KMS-11 (cell line): ENCODE measurements around the gene LRIF1.
"Not testable (repeated sequence)": the region's sequence is repeated elsewhere in the genome, so short reads cannot be mapped to it uniquely, and the experiment has no call there.

ENCODE experiments used
- H2AFZ ChIP-seq: fragments of 200-600 bp; sonication (generic); 2 replicates; pipeline ENCODE4 v1.6.1; 2016; ENCODE audit warnings: antibody characterized with exemption, mixed run types, low read depth
- H3K27ac ChIP-seq: fragments of 200-600 bp; sonication (generic); 2 replicates; pipeline ENCODE4 v1.6.1; 2016; ENCODE audit warnings: mild to moderate bottlenecking, mixed run types
- H3K27me3 ChIP-seq: fragments of 200-600 bp; sonication (generic); 2 replicates; pipeline ENCODE4 v1.6.1; 2017; ENCODE audit warnings: mild to moderate bottlenecking, low read depth, mixed run types, moderate library complexity; ENCODE audit not compliant: insufficient read depth
- H3K36me3 ChIP-seq: fragments of 200-600 bp; sonication (generic); 2 replicates; pipeline ENCODE4 v1.6.1; 2017; ENCODE audit warnings: mild to moderate bottlenecking, mixed run types; ENCODE audit not compliant: insufficient read depth
- H3K4me1 ChIP-seq: fragments of 200-600 bp; sonication (generic); 2 replicates; pipeline ENCODE4 v1.6.1; 2016; ENCODE audit warnings: mild to moderate bottlenecking, low read depth, mixed run types; ENCODE audit not compliant: poor library complexity, severe bottlenecking
- H3K4me2 ChIP-seq: fragments of 200-600 bp; sonication (generic); 2 replicates; pipeline ENCODE4 v1.7.0; 2016; ENCODE audit warnings: mild to moderate bottlenecking, mixed run types
- H3K4me3 ChIP-seq: fragments of 200-600 bp; sonication (generic); IDR thresholded peaks from 2 replicates; pipeline ENCODE4 v1.6.1; 2017; ENCODE audit warnings: low read depth, low read length, mixed read lengths; ENCODE audit not compliant: insufficient read depth
- H3K79me2 ChIP-seq: fragments of 200-600 bp; sonication (generic); 2 replicates; pipeline ENCODE4 v1.6.1; 2016; ENCODE audit warnings: low read depth, mixed run types; ENCODE audit not compliant: insufficient read depth
- H3K9ac ChIP-seq: fragments of 200-600 bp; sonication (generic); 2 replicates; pipeline ENCODE4 v1.6.1; 2016; ENCODE audit warnings: mild to moderate bottlenecking, mixed run types
- H4K20me1 ChIP-seq: fragments of 200-600 bp; sonication (generic); 2 replicates; pipeline ENCODE4 v1.6.1; 2016; ENCODE audit warnings: mild to moderate bottlenecking, mixed run types; ENCODE audit not compliant: insufficient read depth
- TF ChIP-seq, protein P1 (sequence below): fragments of 200-600 bp; sonication (generic); conservative IDR thresholded peaks from 2 replicates; pipeline ENCODE4 v1.6.1; 2017; ENCODE audit warnings: low read depth, mild to moderate bottlenecking, antibody characterized with exemption, low read length, moderate library complexity, mixed read lengths

Gene LRIF1, protein sequence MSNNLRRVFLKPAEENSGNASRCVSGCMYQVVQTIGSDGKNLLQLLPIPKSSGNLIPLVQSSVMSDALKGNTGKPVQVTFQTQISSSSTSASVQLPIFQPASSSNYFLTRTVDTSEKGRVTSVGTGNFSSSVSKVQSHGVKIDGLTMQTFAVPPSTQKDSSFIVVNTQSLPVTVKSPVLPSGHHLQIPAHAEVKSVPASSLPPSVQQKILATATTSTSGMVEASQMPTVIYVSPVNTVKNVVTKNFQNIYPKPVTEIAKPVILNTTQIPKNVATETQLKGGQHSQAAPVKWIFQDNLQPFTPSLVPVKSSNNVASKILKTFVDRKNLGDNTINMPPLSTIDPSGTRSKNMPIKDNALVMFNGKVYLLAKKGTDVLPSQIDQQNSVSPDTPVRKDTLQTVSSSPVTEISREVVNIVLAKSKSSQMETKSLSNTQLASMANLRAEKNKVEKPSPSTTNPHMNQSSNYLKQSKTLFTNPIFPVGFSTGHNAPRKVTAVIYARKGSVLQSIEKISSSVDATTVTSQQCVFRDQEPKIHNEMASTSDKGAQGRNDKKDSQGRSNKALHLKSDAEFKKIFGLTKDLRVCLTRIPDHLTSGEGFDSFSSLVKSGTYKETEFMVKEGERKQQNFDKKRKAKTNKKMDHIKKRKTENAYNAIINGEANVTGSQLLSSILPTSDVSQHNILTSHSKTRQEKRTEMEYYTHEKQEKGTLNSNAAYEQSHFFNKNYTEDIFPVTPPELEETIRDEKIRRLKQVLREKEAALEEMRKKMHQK

DNA sequence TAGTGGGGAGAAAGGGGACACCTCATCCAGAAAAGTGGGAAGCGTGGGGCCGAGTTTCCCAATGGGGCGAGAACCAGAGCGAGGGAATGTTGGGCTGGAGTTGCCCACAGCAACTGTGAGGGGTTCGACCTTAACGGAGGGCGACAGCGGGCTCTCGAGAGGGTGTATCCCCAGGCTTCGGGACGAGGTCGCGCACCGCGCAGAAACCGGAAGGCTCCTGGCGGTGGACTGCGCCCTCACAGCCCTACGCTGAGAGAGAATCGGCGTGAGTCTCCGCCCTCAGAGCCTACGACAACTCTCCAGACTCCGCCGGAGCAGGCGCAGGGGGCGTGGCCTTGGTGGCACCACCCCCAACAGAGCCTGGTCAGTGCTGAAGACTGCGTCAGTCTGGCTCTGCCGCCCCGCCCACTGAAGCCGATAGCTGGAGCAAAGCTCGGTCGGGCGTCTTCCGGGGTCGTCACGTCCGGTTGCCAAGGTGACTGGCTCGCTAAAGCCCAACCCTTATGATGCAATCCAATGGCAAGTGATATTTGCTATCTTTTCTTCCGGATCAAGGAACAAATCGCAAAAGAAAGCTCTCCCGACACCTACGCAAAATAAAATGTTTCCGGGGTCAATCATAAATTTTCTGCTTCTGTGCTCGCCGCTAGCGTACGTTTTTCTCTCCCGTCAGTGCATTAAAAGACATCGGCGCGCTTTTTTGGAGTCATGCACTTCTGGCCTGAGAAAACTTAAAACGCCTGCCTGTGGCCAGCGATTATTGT, at the start of gene LRIF1:
Gene LRIF1, minus strand, starts transcription at position 232 of the 764 bp plus-strand sequence. CDS start 234 bp downstream, outside the sequence.
- Histone ChIP-seq H3K4me1 (peaks cover 23% of the 10 kb centered on the region), H3K36me3 (0 out of 2 replicates have a peak, but pooled peaks cover 2% of the 10 kb centered on the region)

DNA sequence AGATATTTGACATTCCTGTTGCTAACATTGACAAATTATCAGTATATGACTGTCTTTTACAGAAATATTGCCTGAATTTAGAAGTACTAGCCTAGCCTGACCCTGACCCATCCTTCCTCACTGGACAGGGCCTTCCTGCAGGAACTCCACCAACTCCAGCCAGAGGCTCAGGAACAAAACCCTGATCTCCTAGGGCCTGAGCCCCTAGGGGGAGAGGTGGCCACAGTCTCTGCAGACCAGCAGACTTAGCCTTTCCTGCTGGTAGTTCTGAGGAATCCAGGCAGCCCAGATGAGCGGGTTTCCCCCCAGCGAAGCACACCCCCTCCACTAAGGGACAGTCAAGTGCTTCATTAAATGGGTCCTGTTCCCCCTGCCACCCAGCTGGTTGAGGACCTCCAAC, 44.3 kb upstream of the LRIF1 start:
- no peaks in the 10 kb centered on the region for H3K27me3 ChIP-seq
- H3K79me2 ChIP-seq = no peaks in the 10 kb centered on the region
- H4K20me1 ChIP-seq = no peaks in the 10 kb centered on the region
- TF ChIP-seq, protein P1, sequence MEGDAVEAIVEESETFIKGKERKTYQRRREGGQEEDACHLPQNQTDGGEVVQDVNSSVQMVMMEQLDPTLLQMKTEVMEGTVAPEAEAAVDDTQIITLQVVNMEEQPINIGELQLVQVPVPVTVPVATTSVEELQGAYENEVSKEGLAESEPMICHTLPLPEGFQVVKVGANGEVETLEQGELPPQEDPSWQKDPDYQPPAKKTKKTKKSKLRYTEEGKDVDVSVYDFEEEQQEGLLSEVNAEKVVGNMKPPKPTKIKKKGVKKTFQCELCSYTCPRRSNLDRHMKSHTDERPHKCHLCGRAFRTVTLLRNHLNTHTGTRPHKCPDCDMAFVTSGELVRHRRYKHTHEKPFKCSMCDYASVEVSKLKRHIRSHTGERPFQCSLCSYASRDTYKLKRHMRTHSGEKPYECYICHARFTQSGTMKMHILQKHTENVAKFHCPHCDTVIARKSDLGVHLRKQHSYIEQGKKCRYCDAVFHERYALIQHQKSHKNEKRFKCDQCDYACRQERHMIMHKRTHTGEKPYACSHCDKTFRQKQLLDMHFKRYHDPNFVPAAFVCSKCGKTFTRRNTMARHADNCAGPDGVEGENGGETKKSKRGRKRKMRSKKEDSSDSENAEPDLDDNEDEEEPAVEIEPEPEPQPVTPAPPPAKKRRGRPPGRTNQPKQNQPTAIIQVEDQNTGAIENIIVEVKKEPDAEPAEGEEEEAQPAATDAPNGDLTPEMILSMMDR = no peak
- H3K36me3 ChIP-seq = no peaks in the 10 kb centered on the region
- no peak overlapping the region for H3K4me3 ChIP-seq
- no peak overlapping the region for H3K27ac ChIP-seq
- H3K9ac ChIP-seq = no peak overlapping the region
- no peak overlapping the region for H2AFZ ChIP-seq
- no peaks in the 10 kb centered on the region for H3K4me1 ChIP-seq
- no peak overlapping the region for H3K4me2 ChIP-seq

More for the DNA sequence above, at the start of gene LRIF1:
- peak within 1 kb of the TSS; percentile 66 for H2AFZ ChIP-seq
- no peaks in the 10 kb centered on the region for H4K20me1 ChIP-seq
- TF ChIP-seq, protein P1 = 0 out of 2 replicates have a peak, but pooled peaks have one; percentile 1
- H3K27ac ChIP-seq = peak within 1 kb of the TSS; percentile 100
- peak within 1 kb of the TSS; percentile 29 for H3K4me3 ChIP-seq
- H3K9ac ChIP-seq = peak within 1 kb of the TSS; percentile 97
- H3K4me2 ChIP-seq = peak within 1 kb of the TSS; percentile 83
- H3K27me3 ChIP-seq = no peaks in the 10 kb centered on the region
- peaks cover 37% of the 10 kb centered on the region for H3K79me2 ChIP-seq

DNA sequence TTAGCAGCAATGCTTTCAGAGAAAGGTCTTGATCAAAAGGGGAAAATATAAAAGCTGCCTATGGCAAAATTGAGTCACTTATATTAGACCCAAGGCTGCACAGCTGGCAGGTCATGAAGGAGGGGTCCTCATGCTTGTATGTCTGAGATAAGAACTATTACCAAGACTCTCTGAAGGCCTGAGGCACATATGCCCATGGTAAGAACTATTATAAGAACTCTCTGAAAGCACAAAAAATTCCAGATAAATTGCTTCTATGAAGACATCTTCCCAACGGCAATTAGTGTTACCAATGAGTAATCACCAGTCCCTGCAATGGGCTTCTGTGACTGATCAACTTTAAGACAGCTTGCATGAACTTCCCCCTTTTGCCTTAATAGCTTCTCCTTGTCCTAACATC, 42.8 kb upstream of the LRIF1 start:
- no peak overlapping the region for H3K4me2 ChIP-seq
- H3K4me3 ChIP-seq = no peak overlapping the region
- H2AFZ ChIP-seq = no peak overlapping the region
- no peaks in the 10 kb centered on the region for H4K20me1 ChIP-seq
- H3K27ac ChIP-seq = no peak overlapping the region
- no peaks in the 10 kb centered on the region for H3K79me2 ChIP-seq
- no peak overlapping the region for H3K9ac ChIP-seq
- H3K36me3 ChIP-seq = no peaks in the 10 kb centered on the region
- no peaks in the 10 kb centered on the region for H3K4me1 ChIP-seq
- no peaks in the 10 kb centered on the region for H3K27me3 ChIP-seq
- TF ChIP-seq, protein P1 = no peak

DNA sequence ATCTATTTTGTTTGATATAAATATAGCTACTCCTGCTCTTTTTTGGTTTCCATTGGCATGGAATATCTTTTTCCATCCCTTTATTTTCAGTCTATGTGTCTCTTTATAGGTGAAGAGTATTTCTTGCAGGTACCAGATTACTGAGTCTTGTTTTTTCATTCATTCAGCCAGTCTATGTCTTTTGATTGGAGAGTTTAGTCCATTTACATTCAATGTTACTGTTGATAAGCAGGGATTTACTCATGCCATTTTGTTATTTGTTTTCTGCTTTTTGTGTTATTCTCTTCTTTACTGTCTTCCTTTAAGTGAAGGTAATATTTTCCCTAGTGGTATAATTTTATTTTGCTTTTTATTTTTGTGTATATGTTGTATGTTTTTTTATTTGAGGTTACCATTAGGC, 35.9 kb upstream of the LRIF1 start:
- not testable (repeated sequence) for H3K4me3 ChIP-seq, H3K27ac ChIP-seq, H3K4me2 ChIP-seq, H3K27me3 ChIP-seq, H3K4me1 ChIP-seq, H3K9ac ChIP-seq, H3K36me3 ChIP-seq, H3K79me2 ChIP-seq, H2AFZ ChIP-seq, H4K20me1 ChIP-seq

DNA sequence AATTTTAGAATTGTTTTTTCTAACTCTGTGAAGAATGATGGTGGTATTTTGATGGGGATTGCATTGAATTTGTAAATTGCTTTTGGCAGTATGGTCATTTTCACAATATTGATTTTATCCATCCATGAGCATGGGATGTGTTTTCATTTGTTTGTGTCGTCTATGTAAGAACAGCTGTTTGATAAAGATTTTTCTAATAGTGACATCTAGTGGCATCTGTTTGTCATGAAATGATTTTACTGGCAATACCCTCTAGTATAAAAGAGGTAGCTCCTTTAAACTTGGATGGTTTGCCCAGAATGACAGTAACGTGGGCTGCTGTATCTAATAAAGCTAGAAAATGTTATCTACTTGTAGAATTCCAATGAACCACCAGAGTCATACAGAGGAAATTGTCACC, 28.6 kb upstream of the LRIF1 start:
- not testable (repeated sequence) for H3K27ac ChIP-seq, H3K9ac ChIP-seq, H3K36me3 ChIP-seq, H3K27me3 ChIP-seq, H2AFZ ChIP-seq, H3K4me3 ChIP-seq, H4K20me1 ChIP-seq, H3K4me1 ChIP-seq, H3K4me2 ChIP-seq, H3K79me2 ChIP-seq

DNA sequence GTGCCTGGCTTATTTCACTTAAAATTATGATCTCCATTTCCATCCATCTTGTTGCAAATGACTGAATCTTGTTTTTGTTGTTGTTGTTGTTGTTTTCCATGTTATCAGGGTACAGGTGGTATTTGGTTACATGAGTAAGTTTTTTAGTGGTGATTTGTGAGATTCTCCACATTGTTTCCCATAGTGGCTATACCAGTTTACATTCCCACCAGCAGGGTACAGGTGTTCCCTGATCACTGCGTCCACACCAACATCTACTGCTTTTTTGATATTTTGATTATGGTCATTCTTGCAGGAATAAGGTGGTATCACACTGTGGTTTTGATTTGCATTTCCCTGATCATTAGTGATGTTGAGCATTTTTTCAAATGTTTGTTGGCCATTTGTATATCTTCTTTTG, 27.6 kb upstream of the LRIF1 start:
- H3K79me2 ChIP-seq = not testable (repeated sequence)

More for the DNA sequence above, 27.6 kb upstream of the LRIF1 start:
- H3K4me2 ChIP-seq, H3K4me3 ChIP-seq, H3K27ac ChIP-seq, H3K36me3 ChIP-seq, H3K4me1 ChIP-seq, H3K9ac ChIP-seq, H3K27me3 ChIP-seq, H4K20me1 ChIP-seq, H2AFZ ChIP-seq: not testable (repeated sequence)
